Activated CD4-positive, alpha-beta T cell treated with anti-CD3 and anti-CD28 coated beads, Interleukin-2, Interleukin-6, amounts not matched to agents 100 ng/mL and 50 ng/mL, durations not matched to agents 16 hours and 8 hours (primary cell): ENCODE results near the gene FAM227B.
"Not testable (repeated sequence)": the region's sequence is repeated elsewhere in the genome, so short reads cannot be mapped to it uniquely, and the experiment has no call there.

Source experiments
- DNase-seq: peaks from one replicate; pipeline ENCODE4 v3.0.0-alpha.2; 2020

FAM227B gene

DNA sequence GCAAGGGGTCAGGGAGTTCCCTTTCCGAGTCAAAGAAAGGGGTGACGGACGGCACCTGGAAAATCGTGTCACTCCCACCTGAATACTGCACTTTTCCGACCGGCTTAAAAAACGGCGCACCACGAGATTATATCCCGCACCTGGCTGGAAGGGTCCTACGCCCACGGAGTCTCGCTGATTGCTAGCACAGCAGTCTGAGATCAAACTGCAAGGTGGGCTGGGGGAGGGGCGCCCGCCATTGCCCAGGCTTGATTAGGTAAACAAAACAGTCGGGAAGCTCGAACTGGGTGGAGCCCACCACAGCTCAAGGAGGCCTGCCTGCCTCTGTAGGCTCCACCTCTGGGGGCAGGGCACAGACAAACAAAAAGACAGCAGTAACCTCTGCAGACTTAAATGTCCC lies 266.2 kb downstream of the FAM227B start:
- DNase-seq: not testable (repeated sequence)

DNA sequence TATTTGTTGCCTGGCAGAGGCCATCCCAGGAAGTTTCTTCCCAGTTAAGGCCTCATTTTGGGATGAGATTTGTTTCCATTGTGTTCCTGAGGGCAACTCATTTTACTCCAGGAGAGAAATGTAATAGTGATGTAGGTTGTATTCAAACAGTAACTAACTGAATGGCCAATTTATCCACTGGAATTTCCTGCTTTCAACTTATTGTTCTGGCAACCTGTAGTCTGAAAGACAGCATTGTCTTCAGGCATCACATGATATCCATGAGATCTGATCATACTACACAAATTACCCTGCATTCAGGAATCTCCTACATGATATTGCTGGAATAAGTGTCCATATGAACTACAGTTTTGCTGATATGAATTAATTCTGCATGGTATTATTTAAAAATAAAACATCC lies 277.1 kb downstream of the FAM227B start:
- DNase-seq: no peak

- DNase-seq: no peak
Observed at GRCh38 chr15:49339656-49340055, 281.0 kb downstream of the FAM227B start.

DNA sequence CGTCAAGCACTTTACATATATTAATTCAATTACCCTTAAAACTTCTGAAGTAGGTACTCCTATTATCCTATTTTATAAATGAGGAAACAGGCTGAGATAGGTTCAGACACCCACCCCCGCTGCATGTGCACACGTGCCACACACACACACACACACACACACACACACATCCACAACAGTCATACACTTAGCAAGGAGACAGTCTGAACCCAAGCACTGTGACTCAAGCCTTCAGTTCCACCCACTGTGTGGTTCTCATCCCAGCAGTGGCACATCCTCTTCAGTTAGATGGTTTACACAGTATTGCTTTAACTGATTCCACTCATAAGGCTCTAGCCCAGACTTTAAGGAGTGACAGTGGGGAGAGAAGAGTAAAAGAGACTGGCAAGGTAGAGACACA lies 288.7 kb downstream of the FAM227B start:
- DNase-seq: no peak

- DNase-seq: no peak
Observed at GRCh38 chr15:49331442-49331841, 289.2 kb downstream of the FAM227B start.

DNA sequence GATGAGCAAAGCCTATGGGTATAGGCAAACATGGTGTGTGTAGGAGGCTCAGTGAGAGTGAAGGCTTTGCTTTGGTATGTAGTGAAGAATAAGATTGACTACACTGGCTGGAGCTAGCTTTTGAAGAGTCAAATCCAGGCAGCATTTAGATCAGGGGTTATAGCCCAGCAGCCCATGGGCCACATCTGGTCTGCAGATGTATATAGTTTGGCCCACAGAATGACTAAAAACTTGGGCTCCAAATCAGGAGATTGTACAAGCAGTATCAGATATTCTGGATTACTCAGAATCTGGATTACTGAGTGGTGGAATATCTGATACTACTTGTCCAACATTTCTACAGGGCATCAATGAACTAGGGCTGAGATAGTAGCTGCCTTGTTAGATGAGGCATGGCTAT lies 290.5 kb downstream of the FAM227B start:
- no peak for DNase-seq

DNA sequence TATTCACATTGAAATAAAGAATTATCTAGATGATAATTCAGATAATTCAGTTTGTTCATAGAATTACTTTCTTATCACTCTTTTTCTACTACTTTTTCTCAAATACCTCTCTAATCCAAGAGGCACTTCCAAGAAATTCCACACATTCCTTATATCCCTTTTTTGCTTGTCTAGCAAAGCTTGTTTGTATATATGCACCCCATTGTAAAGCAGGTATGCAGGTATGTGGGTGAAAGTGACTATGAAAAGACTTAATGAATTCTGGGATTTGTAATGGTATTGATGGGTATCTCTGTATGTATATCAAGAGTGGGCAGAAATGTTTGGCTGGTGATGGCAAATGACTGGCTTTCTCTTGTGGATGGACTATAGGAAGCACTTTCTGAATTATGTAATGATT lies 291.7 kb downstream of the FAM227B start:
- DNase-seq: no peak

DNA sequence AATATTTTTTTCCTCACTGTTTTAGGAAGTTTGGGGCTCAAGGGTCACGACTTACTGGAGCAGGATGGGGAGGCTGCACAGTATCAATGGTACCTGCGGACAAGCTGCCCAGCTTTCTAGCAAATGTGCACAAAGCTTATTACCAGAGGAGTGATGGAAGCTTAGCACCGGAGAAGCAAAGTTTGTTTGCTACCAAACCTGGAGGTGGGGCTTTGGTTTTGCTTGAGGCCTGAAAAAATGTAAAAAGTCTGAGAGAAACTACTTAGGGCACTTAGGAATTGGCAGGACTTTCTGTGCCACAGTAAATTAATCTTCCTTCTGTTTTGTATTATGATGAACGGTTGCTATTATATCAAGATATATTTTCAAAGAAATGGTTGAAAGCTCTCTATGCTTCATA lies 292.7 kb downstream of the FAM227B start:
- no peak for DNase-seq

- no peak for DNase-seq
Observed at GRCh38 chr15:49323207-49323606, 297.4 kb downstream of the FAM227B start.

GRCh38 chr15:49320351-49320750 lies 300.3 kb downstream of the FAM227B start:
- DNase-seq: no peak

GRCh38 chr15:49315391-49315823 lies 305.2 kb downstream of the FAM227B start:
- no peak for DNase-seq

DNA sequence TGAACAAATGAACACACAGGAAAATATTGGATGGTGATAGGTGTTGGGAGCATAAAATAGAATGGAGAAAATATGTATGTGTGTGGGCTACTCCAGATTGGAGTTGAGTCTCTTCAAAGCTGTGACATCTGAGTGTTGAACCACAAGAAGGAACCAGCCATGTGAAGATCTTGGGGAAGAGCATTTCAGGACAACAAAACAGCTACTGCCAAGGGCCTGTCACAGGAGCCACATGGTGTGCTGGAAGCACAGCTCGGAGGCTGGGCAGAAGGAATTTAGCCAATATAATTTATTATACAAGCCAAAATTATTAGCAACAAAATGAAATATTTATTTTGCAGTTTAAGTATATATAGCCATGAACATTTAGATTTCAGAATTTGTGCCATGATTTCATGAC lies 305.9 kb downstream of the FAM227B start:
- no peak for DNase-seq

- DNase-seq: no peak
Observed at GRCh38 chr15:49313650-49314049, 307.0 kb downstream of the FAM227B start.

- no peak for DNase-seq
Observed at GRCh38 chr15:49309889-49310288, 310.7 kb downstream of the FAM227B start.

DNA sequence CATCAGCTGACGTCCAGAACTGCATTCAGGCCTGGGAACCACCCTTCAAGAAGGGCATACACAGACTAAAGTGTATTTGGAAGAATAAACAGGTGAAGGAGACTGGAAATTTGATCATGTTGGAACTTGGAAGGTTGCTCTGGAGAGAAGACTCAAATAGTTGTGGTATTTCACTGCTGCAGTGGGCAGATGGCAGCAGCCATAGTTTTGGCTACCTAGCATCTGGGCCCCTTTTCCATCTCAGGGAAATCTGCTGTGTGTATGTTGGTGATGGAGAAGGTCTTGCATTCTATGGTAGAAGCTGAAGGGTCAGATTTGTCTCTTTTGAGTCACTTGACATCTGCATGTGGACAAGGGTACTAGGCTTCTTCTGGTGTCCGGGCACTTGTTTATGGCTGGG lies 311.9 kb downstream of the FAM227B start:
- no peak for DNase-seq

DNA sequence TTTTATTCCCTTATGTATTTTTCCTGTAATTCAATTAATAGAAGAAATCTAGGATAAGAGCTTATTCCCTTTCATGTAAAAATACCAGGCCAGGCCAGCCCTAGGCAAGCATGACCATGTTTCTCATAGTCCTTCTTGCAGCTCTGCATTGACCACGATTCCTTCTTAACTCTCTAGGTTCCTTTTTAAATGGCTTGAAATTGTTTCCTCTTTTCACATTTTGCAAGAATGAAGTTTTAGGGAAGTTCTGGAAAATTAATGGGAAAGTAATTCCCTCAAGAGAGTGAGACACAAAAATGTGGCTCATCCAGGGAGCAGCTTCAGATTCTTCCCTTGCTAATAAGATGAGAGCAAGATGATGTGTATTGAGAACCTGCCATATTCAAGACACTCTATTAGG lies 314.1 kb downstream of the FAM227B start:
- DNase-seq: no peak

DNA sequence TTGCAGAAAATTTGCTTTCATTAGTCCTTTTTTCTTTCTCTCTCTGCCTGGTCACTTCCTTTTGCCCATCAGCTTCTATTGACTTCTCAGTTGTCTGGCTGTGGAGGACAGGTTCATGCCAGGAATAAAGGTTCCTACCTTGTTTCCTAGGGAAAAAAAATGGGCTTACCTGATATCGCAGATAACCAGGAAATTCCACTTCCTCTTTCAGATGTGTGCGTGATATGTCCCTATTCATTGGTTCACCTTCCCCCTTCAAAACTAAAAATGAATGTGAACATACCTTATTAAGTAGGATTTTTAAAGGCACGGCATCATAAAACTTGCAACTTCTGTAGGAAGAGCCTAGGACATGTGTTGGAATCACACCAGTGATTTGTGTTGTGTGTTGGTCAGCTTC lies 317.6 kb downstream of the FAM227B start:
- no peak for DNase-seq

- DNase-seq: no peak
Observed at GRCh38 chr15:49301562-49301961, 319.1 kb downstream of the FAM227B start.

DNA sequence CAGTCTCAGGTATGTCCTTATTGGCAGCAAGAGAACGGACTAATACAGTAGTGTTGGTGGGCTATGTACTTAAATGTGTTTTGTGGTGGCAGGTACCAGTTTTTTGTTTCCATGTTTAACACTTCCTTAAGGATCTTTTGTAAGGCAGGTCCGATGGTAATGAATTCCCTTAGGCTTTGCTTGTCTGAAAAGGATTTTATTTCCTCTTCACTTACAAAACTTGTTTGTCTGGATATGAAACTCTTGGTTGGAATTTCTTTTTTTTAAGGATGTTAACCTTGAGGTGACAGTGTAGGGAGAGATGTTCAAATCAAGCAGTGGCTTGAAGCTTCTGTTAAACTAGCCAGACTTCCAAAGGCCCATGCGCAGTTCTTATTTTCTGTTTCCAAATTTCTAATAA lies 319.8 kb downstream of the FAM227B start:
- no peak for DNase-seq

DNA sequence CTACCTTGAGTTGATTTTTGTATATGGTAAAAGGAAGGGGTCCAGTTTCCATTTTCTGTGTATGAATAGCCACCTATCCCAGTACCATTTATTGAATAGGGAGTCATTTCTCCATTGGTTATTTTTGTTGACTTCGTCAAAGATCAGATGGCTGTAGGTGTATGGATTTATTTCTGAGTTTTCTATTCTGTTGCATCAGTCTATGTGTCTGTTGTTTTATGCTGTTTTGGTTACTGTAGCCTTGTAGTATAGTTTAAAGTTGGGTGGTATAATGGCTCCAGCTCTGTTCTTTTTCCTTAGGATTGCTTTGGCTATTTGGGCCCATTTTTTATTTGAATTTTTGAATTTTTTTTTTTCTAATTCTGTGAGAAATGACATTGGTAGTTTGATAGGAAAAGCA lies 323.0 kb downstream of the FAM227B start:
- no peak for DNase-seq

- no peak for DNase-seq
Observed at GRCh38 chr15:49296258-49296657, 324.4 kb downstream of the FAM227B start.

- DNase-seq: no peak
Observed at GRCh38 chr15:49293941-49294340, 326.7 kb downstream of the FAM227B start.

DNA sequence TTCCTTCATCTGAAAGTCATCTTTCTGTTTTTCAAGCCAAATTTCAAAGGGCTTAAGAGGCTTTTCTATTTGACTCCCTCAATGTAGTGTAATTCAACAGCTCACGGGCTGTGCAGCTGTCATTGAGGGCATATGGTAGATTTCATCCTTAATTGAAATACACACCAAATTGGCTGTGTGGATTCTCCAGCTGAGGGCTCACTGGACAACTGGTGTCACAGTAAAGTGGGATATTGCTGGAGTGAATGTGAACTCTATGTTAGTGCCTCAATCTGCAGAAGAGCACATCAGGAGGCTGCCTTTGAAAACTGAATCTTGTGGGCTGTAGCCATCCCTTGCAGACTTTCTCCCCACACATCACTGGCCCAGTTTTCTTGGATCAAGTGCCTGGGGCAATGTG lies 330.4 kb downstream of the FAM227B start:
- no peak for DNase-seq

- no peak for DNase-seq
Observed at GRCh38 chr15:49288391-49288790, 332.2 kb downstream of the FAM227B start.

GRCh38 chr15:49287481-49287880 lies 333.1 kb downstream of the FAM227B start:
- DNase-seq: no peak
